Loucy (cell line): ENCODE measurements around the gene GIT1.

ENCODE experiments used
- H2AFZ ChIP-seq: fragments of 200-600 bp; sonication (generic); 2 replicates; pipeline ENCODE4 v1.6.0; 2016; ENCODE audit warnings: antibody characterized with exemption, mild to moderate bottlenecking, low read length, moderate library complexity
- H3F3A ChIP-seq: fragments of 200-600 bp; 2 replicates; pipeline ENCODE4 v1.6.0; 2016; ENCODE audit warnings: antibody characterized with exemption, low read depth, mild to moderate bottlenecking
- H3K27me3 ChIP-seq: fragments of 200-600 bp; sonication (generic); 2 replicates; pipeline ENCODE4 v1.6.1; 2014; ENCODE audit warnings: low read length, mild to moderate bottlenecking; ENCODE audit not compliant: insufficient read depth, poor library complexity, severe bottlenecking
- H3K36me3 ChIP-seq: fragments of 200-600 bp; sonication (generic); 2 replicates; pipeline ENCODE4 v1.6.1; 2016; ENCODE audit warnings: low read length; ENCODE audit not compliant: insufficient read depth
- H3K4me1 ChIP-seq: fragments of 200-600 bp; sonication (generic); 2 replicates; pipeline ENCODE4 v1.5.1; 2014; ENCODE audit warnings: low read length, mild to moderate bottlenecking; ENCODE audit not compliant: insufficient read depth, poor library complexity, severe bottlenecking
- H3K4me2 ChIP-seq: fragments of 200-600 bp; sonication (generic); 2 replicates; pipeline ENCODE4 v1.6.0; 2014; ENCODE audit warnings: antibody characterized with exemption, low read length, low read depth, mild to moderate bottlenecking; ENCODE audit not compliant: poor library complexity, severe bottlenecking
- H3K4me3 ChIP-seq: fragments of 200-600 bp; sonication (generic); 2 replicates; pipeline ENCODE4 v1.5.1; 2014; ENCODE audit warnings: low read length, mild to moderate bottlenecking, mixed read lengths; ENCODE audit not compliant: poor library complexity, severe bottlenecking
- H3K79me2 ChIP-seq: fragments of 200-600 bp; sonication (generic); 2 replicates; pipeline ENCODE4 v1.6.1; 2014; ENCODE audit warnings: low read length; ENCODE audit not compliant: insufficient read depth
- H3K9ac ChIP-seq: fragments of 200-600 bp; sonication (generic); 2 replicates; pipeline ENCODE4 v1.6.0; 2014; ENCODE audit warnings: mild to moderate bottlenecking, low read depth, low read length, moderate library complexity; ENCODE audit not compliant: poor library complexity, severe bottlenecking
- H3K9me2 ChIP-seq: fragments of 200-600 bp; sonication (generic); replicated peaks from 2 replicates; pipeline ENCODE4 v1.6.1; 2016; ENCODE audit warnings: low read depth, low read length, mixed read lengths
- H3K9me3 ChIP-seq: fragments of 200-600 bp; sonication (generic); 2 replicates; pipeline ENCODE4 v1.6.1; 2014; ENCODE audit warnings: mild to moderate bottlenecking, antibody characterized with exemption, low read length, low read depth; ENCODE audit not compliant: insufficient read depth
- H4K20me1 ChIP-seq: fragments of 200-600 bp; sonication (generic); 2 replicates; pipeline ENCODE4 v1.6.0; 2014; ENCODE audit warnings: antibody characterized with exemption, low read length, mild to moderate bottlenecking; ENCODE audit not compliant: insufficient read depth, poor library complexity, severe bottlenecking
- EZH2phosphoT487 ChIP-seq: fragments of 200-600 bp; IDR thresholded peaks from 2 replicates; pipeline ENCODE4 v1.6.1; 2018; ENCODE audit warnings: antibody characterized with exemption, mild to moderate bottlenecking, moderate library complexity, borderline replicate concordance
- TF ChIP-seq, protein P1 (sequence below): fragments of 200-600 bp; sonication (generic); conservative IDR thresholded peaks from 2 replicates; pipeline ENCODE4 v1.5.1; 2014; ENCODE audit warnings: mild to moderate bottlenecking, antibody characterized with exemption, low read length

GIT1 gene

GRCh38 chr17:29592850-29593551 lies 3.6 kb upstream of the GIT1 start, which contains the start of gene ANKRD13B:
TSS of gene ANKRD13B (plus strand) at chr17:29593132. CDS start at chr17:29593622, 490 bp downstream.
- Histone ChIP-seq H3K79me2 (peaks cover 19% of the 10 kb centered on the region), H3K9me3 (no peaks in the 10 kb centered on the region), H3K4me3 (peak within 1 kb of the TSS; percentile 94), H3K4me2 (peak within 1 kb of the TSS; percentile 98), H2AFZ (peak within 1 kb of the TSS; percentile 100), H4K20me1 (peaks cover 8% of the 10 kb centered on the region), H3K4me1 (peaks cover 38% of the 10 kb centered on the region), H3K9ac (peak within 1 kb of the TSS; percentile 46), H3K36me3 (no peaks in the 10 kb centered on the region), H3K9me2 (no peaks in the 10 kb centered on the region), H3F3A (no peaks in the 10 kb centered on the region), H3K27me3 (no peaks in the 10 kb centered on the region)
- TF ChIP-seq, protein P1, sequence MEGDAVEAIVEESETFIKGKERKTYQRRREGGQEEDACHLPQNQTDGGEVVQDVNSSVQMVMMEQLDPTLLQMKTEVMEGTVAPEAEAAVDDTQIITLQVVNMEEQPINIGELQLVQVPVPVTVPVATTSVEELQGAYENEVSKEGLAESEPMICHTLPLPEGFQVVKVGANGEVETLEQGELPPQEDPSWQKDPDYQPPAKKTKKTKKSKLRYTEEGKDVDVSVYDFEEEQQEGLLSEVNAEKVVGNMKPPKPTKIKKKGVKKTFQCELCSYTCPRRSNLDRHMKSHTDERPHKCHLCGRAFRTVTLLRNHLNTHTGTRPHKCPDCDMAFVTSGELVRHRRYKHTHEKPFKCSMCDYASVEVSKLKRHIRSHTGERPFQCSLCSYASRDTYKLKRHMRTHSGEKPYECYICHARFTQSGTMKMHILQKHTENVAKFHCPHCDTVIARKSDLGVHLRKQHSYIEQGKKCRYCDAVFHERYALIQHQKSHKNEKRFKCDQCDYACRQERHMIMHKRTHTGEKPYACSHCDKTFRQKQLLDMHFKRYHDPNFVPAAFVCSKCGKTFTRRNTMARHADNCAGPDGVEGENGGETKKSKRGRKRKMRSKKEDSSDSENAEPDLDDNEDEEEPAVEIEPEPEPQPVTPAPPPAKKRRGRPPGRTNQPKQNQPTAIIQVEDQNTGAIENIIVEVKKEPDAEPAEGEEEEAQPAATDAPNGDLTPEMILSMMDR, result no peak
- TF ChIP-seq EZH2phosphoT487, result no peak

- H3F3A ChIP-seq, result no peaks in the 10 kb centered on the region
- peaks cover 29% of the 10 kb centered on the region for H3K79me2 ChIP-seq
- peak overlapping the region; percentile 98 for H3K4me2 ChIP-seq
- peaks cover 18% of the 10 kb centered on the region for H4K20me1 ChIP-seq
- no peaks in the 10 kb centered on the region for H3K9me3 ChIP-seq
- no peaks in the 10 kb centered on the region for H3K27me3 ChIP-seq
- peak overlapping the region; percentile 78 for H3K9ac ChIP-seq
- no peaks in the 10 kb centered on the region for H3K36me3 ChIP-seq
- peak overlapping the region; percentile 100 for H2AFZ ChIP-seq
- H3K4me3 ChIP-seq, result peak overlapping the region; percentile 94
- peaks cover 48% of the 10 kb centered on the region for H3K4me1 ChIP-seq
- TF ChIP-seq, protein P1, result peak; percentile 88
- no peak for TF ChIP-seq EZH2phosphoT487
- H3K9me2 ChIP-seq, result no peaks in the 10 kb centered on the region
Measured at GRCh38 chr17:29591737-29592608, 2.5 kb upstream of the GIT1 start.

DNA sequence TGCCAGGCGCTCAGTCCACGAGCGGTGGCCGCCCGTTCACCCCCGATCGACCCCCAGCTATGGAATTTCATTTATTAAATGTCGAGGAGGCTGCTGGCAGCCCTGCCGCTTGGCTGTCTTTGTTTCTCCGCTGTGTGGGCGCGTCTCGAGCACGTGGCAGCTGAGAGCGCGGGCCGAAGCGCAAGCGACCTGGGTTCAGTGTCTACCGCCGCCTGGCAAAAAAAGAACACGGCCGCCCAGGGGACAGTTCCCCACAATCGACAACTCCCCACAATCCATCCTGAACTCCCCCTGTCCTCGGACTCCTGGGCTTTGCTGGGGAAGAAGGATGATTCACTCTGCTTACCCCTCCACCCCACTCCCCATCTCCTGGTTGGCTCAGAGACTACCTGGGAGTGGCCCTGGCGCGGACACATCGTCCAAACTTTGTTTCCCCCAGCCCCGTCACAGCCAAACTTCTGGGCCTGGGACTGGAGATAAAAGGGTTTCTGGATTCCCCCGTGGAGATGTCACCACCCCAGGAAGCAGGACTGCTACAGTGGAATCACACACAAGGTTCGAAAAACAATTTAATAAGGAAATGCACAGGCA lies 1.8 kb upstream of the GIT1 start:
- Histone ChIP-seq H2AFZ (peak overlapping the region; percentile 100), H4K20me1 (peaks cover 26% of the 10 kb centered on the region), H3F3A (no peaks in the 10 kb centered on the region), H3K4me1 (peaks cover 55% of the 10 kb centered on the region), H3K9ac (peak overlapping the region; percentile 78), H3K79me2 (peaks cover 36% of the 10 kb centered on the region), H3K4me3 (peak overlapping the region; percentile 94), H3K36me3 (no peaks in the 10 kb centered on the region), H3K27me3 (no peaks in the 10 kb centered on the region), H3K4me2 (peak overlapping the region; percentile 98), H3K9me3 (no peaks in the 10 kb centered on the region), H3K9me2 (no peaks in the 10 kb centered on the region)
- TF ChIP-seq, protein P1, result no peak
- no peak for TF ChIP-seq EZH2phosphoT487
